Activated effector memory CD4-positive, alpha-beta T cell treated with anti-CD3 and anti-CD28 coated beads, Interleukin-2, amount 50 U/mL, for 16 hours (primary cell): Measurements from ENCODE around the gene PFDN1.
"Not testable (repeated sequence)": the region's sequence is repeated elsewhere in the genome, so short reads cannot be mapped to it uniquely, and the experiment has no call there.

Experiments used
- DNase-seq: peaks from one replicate; pipeline ENCODE4 v3.0.0-alpha.2; 2020

The PFDN1 gene

GRCh38 chr5:140207250-140207964 lies 95.5 kb downstream of the PFDN1 start:
- DNase-seq, result no peak

GRCh38 chr5:140205952-140206351 lies 96.9 kb downstream of the PFDN1 start:
- no peak for DNase-seq

GRCh38 chr5:140205216-140205615 lies 97.7 kb downstream of the PFDN1 start:
- no peak for DNase-seq

GRCh38 chr5:140202610-140203009 lies 100.3 kb downstream of the PFDN1 start:
- no peak for DNase-seq

GRCh38 chr5:140202078-140202477 lies 100.8 kb downstream of the PFDN1 start:
- no peak for DNase-seq

GRCh38 chr5:140198915-140199314 lies 104.0 kb downstream of the PFDN1 start:
- DNase-seq, result not testable (repeated sequence)

- DNase-seq, result no peak
Measured at GRCh38 chr5:140197023-140197422, 105.9 kb downstream of the PFDN1 start.

GRCh38 chr5:140196115-140196814 lies 106.6 kb downstream of the PFDN1 start:
- no peak for DNase-seq
